KMS-11 (cell line): ENCODE results near the gene PIK3CA.

ENCODE experiments used
- H2AFZ ChIP-seq: fragments of 200-600 bp; sonication (generic); 2 replicates; pipeline ENCODE4 v1.6.1; 2016; ENCODE audit warnings: antibody characterized with exemption, mixed run types, low read depth
- H3K27ac ChIP-seq: fragments of 200-600 bp; sonication (generic); 2 replicates; pipeline ENCODE4 v1.6.1; 2016; ENCODE audit warnings: mild to moderate bottlenecking, mixed run types
- H3K27me3 ChIP-seq: fragments of 200-600 bp; sonication (generic); 2 replicates; pipeline ENCODE4 v1.6.1; 2017; ENCODE audit warnings: mild to moderate bottlenecking, low read depth, mixed run types, moderate library complexity; ENCODE audit not compliant: insufficient read depth
- H3K36me3 ChIP-seq: fragments of 200-600 bp; sonication (generic); 2 replicates; pipeline ENCODE4 v1.6.1; 2017; ENCODE audit warnings: mild to moderate bottlenecking, mixed run types; ENCODE audit not compliant: insufficient read depth
- H3K4me1 ChIP-seq: fragments of 200-600 bp; sonication (generic); 2 replicates; pipeline ENCODE4 v1.6.1; 2016; ENCODE audit warnings: mild to moderate bottlenecking, low read depth, mixed run types; ENCODE audit not compliant: poor library complexity, severe bottlenecking
- H3K4me2 ChIP-seq: fragments of 200-600 bp; sonication (generic); 2 replicates; pipeline ENCODE4 v1.7.0; 2016; ENCODE audit warnings: mild to moderate bottlenecking, mixed run types
- H3K4me3 ChIP-seq: fragments of 200-600 bp; sonication (generic); IDR thresholded peaks from 2 replicates; pipeline ENCODE4 v1.6.1; 2017; ENCODE audit warnings: low read depth, low read length, mixed read lengths; ENCODE audit not compliant: insufficient read depth
- H3K79me2 ChIP-seq: fragments of 200-600 bp; sonication (generic); 2 replicates; pipeline ENCODE4 v1.6.1; 2016; ENCODE audit warnings: low read depth, mixed run types; ENCODE audit not compliant: insufficient read depth
- H3K9ac ChIP-seq: fragments of 200-600 bp; sonication (generic); 2 replicates; pipeline ENCODE4 v1.6.1; 2016; ENCODE audit warnings: mild to moderate bottlenecking, mixed run types
- H4K20me1 ChIP-seq: fragments of 200-600 bp; sonication (generic); 2 replicates; pipeline ENCODE4 v1.6.1; 2016; ENCODE audit warnings: mild to moderate bottlenecking, mixed run types; ENCODE audit not compliant: insufficient read depth
- CTCF ChIP-seq: fragments of 200-600 bp; sonication (generic); conservative IDR thresholded peaks from 2 replicates; pipeline ENCODE4 v1.6.1; 2017; ENCODE audit warnings: low read depth, mild to moderate bottlenecking, antibody characterized with exemption, low read length, moderate library complexity, mixed read lengths

Gene PIK3CA

DNA sequence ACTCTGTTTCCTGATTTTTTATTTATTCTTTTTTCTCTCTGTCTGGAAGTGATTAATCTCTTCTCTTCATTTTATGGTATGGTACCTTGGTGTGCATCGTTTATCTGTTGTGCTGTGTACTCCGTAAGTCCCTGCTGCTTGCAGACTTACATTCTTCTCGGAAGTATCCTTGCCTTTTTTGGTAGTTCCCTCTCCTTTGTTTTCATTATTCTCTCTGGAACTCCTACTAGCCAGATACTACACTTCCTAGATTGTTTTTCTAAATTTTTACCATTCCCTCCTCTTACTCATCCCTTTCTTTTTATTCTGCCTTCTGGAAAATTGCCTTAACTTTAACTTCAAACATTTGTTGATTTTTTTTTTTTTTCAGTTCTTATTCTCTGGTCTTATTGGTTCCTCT, 27.2 kb downstream of the PIK3CA start:
- no peaks in the 10 kb centered on the region for H3K27me3 ChIP-seq
- no peaks in the 10 kb centered on the region for H4K20me1 ChIP-seq
- no peak overlapping the region for H3K27ac ChIP-seq
- no peak overlapping the region for H3K4me3 ChIP-seq
- H3K4me1 ChIP-seq, result peaks cover 35% of the 10 kb centered on the region
- TF ChIP-seq CTCF, result no peak
- 0 out of 2 replicates have a peak, but pooled peaks cover 4% of the 10 kb centered on the region for H3K79me2 ChIP-seq
- no peak overlapping the region for H3K9ac ChIP-seq
- H2AFZ ChIP-seq, result no peak overlapping the region
- H3K4me2 ChIP-seq, result peak overlapping the region; percentile 40
- H3K36me3 ChIP-seq, result no peaks in the 10 kb centered on the region

DNA sequence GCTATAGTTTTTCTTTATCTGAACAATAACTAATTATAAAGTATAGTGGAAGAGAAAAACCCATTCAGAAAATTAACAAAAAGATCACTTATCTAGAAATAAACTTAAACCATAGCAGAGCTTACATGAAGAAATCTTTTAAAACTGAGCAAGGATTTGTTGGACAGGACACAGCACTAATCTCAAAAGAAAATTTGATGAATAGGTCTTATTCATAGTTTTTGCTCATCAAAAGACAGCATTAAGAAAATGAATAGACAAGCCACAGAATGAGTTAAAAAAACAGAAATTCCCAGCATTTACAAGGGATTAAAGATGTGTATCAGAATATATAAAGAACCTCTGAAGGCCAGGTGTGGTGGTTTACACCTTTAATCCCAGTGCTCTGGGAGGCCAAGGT, 29.5 kb downstream of the PIK3CA start:
- Histone ChIP-seq H3K79me2 (peaks cover 8% of the 10 kb centered on the region; the same call in 1 of the 2 replicates), H3K27ac (no peak overlapping the region), H3K4me3 (no peak overlapping the region), H3K9ac (no peak overlapping the region), H4K20me1 (no peaks in the 10 kb centered on the region), H3K4me2 (no peak overlapping the region), H3K4me1 (peaks cover 53% of the 10 kb centered on the region), H3K27me3 (no peaks in the 10 kb centered on the region), H3K36me3 (no peaks in the 10 kb centered on the region), H2AFZ (no peak overlapping the region)
- TF ChIP-seq CTCF, result no peak

- no peak overlapping the region for H3K9ac ChIP-seq
- H2AFZ ChIP-seq, result no peak overlapping the region
- no peaks in the 10 kb centered on the region for H3K27me3 ChIP-seq
- no peak overlapping the region for H3K4me3 ChIP-seq
- H4K20me1 ChIP-seq, result no peaks in the 10 kb centered on the region
- peaks cover 9% of the 10 kb centered on the region; the same call in 1 of the 2 replicates for H3K79me2 ChIP-seq
- TF ChIP-seq CTCF, result no peak
- peaks cover 46% of the 10 kb centered on the region for H3K4me1 ChIP-seq
- no peak overlapping the region for H3K27ac ChIP-seq
- H3K36me3 ChIP-seq, result no peaks in the 10 kb centered on the region
- no peak overlapping the region for H3K4me2 ChIP-seq
Observed at GRCh38 chr3:179179256-179179655, 31.1 kb downstream of the PIK3CA start.

DNA sequence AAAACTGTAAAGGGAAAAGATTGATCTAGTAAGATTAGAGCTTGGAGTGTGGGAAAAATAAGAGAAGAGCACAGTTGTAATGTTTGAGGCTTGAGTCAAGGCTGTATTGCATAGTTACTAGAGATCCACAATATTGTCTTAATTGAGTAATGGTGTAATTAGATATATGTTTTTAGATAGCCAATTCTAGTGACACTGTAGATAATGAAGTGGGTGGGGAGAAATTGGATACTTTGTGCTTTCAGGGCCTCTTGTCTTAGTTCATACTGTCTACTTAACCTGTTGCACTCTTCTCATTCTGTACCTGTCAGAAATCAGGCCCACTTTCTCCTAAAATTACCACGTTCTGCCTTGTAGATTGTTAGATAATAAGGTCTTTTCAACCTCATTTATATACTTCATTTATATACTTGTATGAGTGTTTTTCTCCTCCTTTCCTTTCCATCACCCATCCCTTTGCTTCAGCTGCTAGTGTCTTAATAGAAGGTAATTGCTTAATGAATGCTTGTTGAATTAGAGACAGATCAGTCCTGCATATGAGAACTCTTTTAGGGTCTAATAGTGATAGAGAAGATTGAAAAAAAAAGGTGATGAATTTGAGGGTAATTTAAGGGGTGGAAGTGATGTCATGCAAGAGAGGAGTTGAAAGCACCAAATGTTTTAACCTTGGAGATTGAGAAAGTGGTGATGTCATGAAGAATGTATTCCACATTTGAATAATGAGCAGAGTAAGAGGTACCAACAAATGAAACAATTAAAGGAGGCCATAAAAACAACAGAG, 32.0 kb downstream of the PIK3CA start:
- no peak overlapping the region for H3K9ac ChIP-seq
- TF ChIP-seq CTCF, result no peak

More for the DNA sequence above, 32.0 kb downstream of the PIK3CA start:
- H3K27me3 ChIP-seq, result no peaks in the 10 kb centered on the region
- H3K36me3 ChIP-seq, result no peaks in the 10 kb centered on the region
- peak overlapping the region; percentile 25; the same call in 1 of the 2 replicates for H3K4me2 ChIP-seq
- no peaks in the 10 kb centered on the region for H4K20me1 ChIP-seq
- H3K27ac ChIP-seq, result no peak overlapping the region
- peaks cover 36% of the 10 kb centered on the region for H3K4me1 ChIP-seq
- H3K4me3 ChIP-seq, result no peak overlapping the region
- H3K79me2 ChIP-seq, result peaks cover 9% of the 10 kb centered on the region; the same call in 1 of the 2 replicates
- no peak overlapping the region for H2AFZ ChIP-seq
